Endothelial cell (in vitro differentiated cells): ENCODE measurements around the gene PAPLN. TPM values are rescaled to one million over a fixed set of nuclear protein-coding genes. Genes with fewer than 3 reads are reported as not detected.

ENCODE experiments used
- DNase-seq: peaks from one replicate; pipeline ENCODE4 v3.0.0; 2021; ENCODE audit warnings: low spot score
- H3K27ac Mint-ChIP-seq: one replicate; pipeline ENCODE4 v1.8.0; 2021; ENCODE audit warnings: mixed read lengths, inconsistent platforms; ENCODE audit not compliant: unreplicated experiment
- H3K27me3 Mint-ChIP-seq: one replicate; pipeline ENCODE4 v1.8.0; 2021; ENCODE audit warnings: mild to moderate bottlenecking, moderate library complexity, mixed read lengths, inconsistent platforms; ENCODE audit not compliant: unreplicated experiment
- H3K36me3 Mint-ChIP-seq: one replicate; pipeline ENCODE4 v1.8.0; 2021; ENCODE audit warnings: mild to moderate bottlenecking, low read depth, mixed read lengths, inconsistent platforms; ENCODE audit not compliant: unreplicated experiment
- H3K4me1 Mint-ChIP-seq: one replicate; pipeline ENCODE4 v1.8.0; 2021; ENCODE audit warnings: mild to moderate bottlenecking, mixed read lengths, inconsistent platforms; ENCODE audit not compliant: unreplicated experiment
- H3K4me3 Mint-ChIP-seq: one replicate; pipeline ENCODE4 v1.8.0; 2021; ENCODE audit warnings: mild to moderate bottlenecking, mixed read lengths, inconsistent platforms; ENCODE audit not compliant: unreplicated experiment
- H3K9me3 Mint-ChIP-seq: one replicate; pipeline ENCODE4 v1.8.0; 2021; ENCODE audit warnings: mixed read lengths, inconsistent platforms; ENCODE audit not compliant: unreplicated experiment
- total RNA-seq: library from RNA; stranded (reverse); fragmentation: NEBNext Ultra II Directional; extraction: Animal tissue kit (Norgen Biotek cat#: 25700); gene quantifications from one replicate; pipeline ENCODE4 v1.2.1, GENCODE V29; 2021; ENCODE audit not compliant: unreplicated experiment
- TF ChIP-seq, protein P1 (sequence below): fragments of 200-600 bp; sonication (generic); IDR thresholded peaks from one replicate; pipeline ENCODE4 v1.5.0; 2021; ENCODE audit warnings: antibody characterized with exemption; ENCODE audit not compliant: unreplicated experiment

The PAPLN gene
- total RNA-seq, 1 donor from 2014 or later = 1.1 TPM

- no peaks in the 10 kb centered on the region for H3K36me3 Mint-ChIP-seq
- no peak for DNase-seq
- H3K27ac Mint-ChIP-seq = no peak overlapping the region
- H3K4me3 Mint-ChIP-seq = no peak overlapping the region
- peaks cover 7% of the 10 kb centered on the region for H3K4me1 Mint-ChIP-seq
- TF ChIP-seq, protein P1, sequence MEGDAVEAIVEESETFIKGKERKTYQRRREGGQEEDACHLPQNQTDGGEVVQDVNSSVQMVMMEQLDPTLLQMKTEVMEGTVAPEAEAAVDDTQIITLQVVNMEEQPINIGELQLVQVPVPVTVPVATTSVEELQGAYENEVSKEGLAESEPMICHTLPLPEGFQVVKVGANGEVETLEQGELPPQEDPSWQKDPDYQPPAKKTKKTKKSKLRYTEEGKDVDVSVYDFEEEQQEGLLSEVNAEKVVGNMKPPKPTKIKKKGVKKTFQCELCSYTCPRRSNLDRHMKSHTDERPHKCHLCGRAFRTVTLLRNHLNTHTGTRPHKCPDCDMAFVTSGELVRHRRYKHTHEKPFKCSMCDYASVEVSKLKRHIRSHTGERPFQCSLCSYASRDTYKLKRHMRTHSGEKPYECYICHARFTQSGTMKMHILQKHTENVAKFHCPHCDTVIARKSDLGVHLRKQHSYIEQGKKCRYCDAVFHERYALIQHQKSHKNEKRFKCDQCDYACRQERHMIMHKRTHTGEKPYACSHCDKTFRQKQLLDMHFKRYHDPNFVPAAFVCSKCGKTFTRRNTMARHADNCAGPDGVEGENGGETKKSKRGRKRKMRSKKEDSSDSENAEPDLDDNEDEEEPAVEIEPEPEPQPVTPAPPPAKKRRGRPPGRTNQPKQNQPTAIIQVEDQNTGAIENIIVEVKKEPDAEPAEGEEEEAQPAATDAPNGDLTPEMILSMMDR = no peak
- peaks cover 20% of the 10 kb centered on the region for H3K27me3 Mint-ChIP-seq
- peaks cover 7% of the 10 kb centered on the region for H3K9me3 Mint-ChIP-seq
Observed at GRCh38 chr14:73244541-73245290, 7.4 kb downstream of the PAPLN start.

GRCh38 chr14:73245480-73246325 is 8.4 kb downstream of the PAPLN start:
- Mint-ChIP-seq H3K4me3 (no peak overlapping the region), H3K27ac (no peak overlapping the region), H3K9me3 (peaks cover 7% of the 10 kb centered on the region), H3K4me1 (peaks cover 6% of the 10 kb centered on the region), H3K36me3 (no peaks in the 10 kb centered on the region), H3K27me3 (peaks cover 20% of the 10 kb centered on the region)
- TF ChIP-seq, protein P1 = no peak
- no peak for DNase-seq

- Mint-ChIP-seq H3K36me3 (no peaks in the 10 kb centered on the region), H3K9me3 (peaks cover 7% of the 10 kb centered on the region), H3K4me3 (peak overlapping the region; percentile 69), H3K27ac (no peak overlapping the region), H3K27me3 (peaks cover 19% of the 10 kb centered on the region), H3K4me1 (peaks cover 6% of the 10 kb centered on the region)
- DNase-seq = no peak
- TF ChIP-seq, protein P1 = no peak
Observed at GRCh38 chr14:73246387-73247150, 9.3 kb downstream of the PAPLN start.

DNA sequence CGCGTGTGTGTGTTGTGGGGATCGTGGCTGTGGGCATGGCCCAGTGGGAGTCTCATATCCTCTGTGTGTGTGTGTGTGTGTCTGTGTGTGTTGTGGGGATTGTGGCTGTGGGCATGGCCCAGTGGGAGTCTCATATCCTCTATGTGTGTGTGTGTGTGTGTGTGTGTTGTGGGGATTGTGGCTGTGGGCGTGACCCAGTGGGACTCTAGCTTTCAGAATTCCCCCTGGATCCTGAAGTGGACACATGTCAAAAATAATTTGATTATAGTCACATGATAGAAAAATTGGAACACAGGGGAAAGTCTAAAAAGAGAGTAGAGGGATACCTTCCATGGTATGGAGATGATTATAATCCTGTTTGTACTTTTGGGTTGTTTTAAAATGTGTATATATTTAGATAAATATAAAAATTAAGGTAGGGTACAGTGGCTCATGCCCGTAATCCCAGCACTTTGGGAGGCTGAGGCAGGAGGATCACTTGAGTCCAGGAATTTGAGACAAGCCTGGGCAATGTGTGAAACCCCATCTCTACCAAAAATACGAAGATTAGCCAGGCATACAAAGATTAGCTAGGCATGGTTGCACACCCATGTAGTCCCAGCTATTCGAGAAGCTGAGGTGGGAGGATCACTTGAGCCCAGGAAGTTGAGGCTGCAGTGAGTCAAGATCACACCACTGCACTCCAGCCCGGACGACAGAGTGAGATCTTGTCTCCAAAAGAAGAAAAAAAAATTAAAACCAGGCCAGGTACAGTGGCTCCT is 11.0 kb downstream of the PAPLN start:
- Mint-ChIP-seq H3K4me3 (no peak overlapping the region), H3K9me3 (peaks cover 7% of the 10 kb centered on the region), H3K27me3 (peaks cover 10% of the 10 kb centered on the region), H3K4me1 (peaks cover 6% of the 10 kb centered on the region), H3K36me3 (no peaks in the 10 kb centered on the region), H3K27ac (no peak overlapping the region)
- TF ChIP-seq, protein P1 = no peak
- DNase-seq = no peak
